Suprapubic skin (tissue), 4 donors: ENCODE results near the gene TLCD5. TPM values are rescaled to one million over a fixed set of nuclear protein-coding genes. Genes with fewer than 3 reads are reported as not detected.

Source experiments
- DNase-seq, 2 donors: peaks; one replicate each; pipeline ENCODE4 v3.0.0-alpha.2; 2019; ENCODE audit warnings: low spot score in 2 of 2
- H3K27ac ChIP-seq: fragments of 200-600 bp; sonication (generic); one replicate; pipeline ENCODE4 v1.5.1; 2019
- H3K27me3 ChIP-seq: fragments of 200-600 bp; sonication (generic); one replicate; pipeline ENCODE4 v1.5.1; 2019
- H3K36me3 ChIP-seq: fragments of 200-600 bp; sonication (generic); one replicate; pipeline ENCODE4 v1.5.1; 2019
- H3K4me1 ChIP-seq: fragments of 200-600 bp; sonication (generic); one replicate; pipeline ENCODE4 v1.5.1; 2019
- H3K4me3 ChIP-seq: fragments of 200-600 bp; sonication (generic); one replicate; pipeline ENCODE4 v1.5.1; 2019; ENCODE audit warnings: mild to moderate bottlenecking
- H3K9me3 ChIP-seq: fragments of 200-600 bp; sonication (generic); one replicate; pipeline ENCODE4 v1.5.1; 2019
- CTCF ChIP-seq, 2 donors: fragments of 200-600 bp in 1 of 2; fragments of 450-650 bp in 1 of 2; sonication (generic) in 1 of 2; IDR thresholded peaks; one replicate each; pipeline ENCODE4 v1.5.1; 2016 to 2019; ENCODE audit warnings: antibody characterized with exemption in 2 of 2, mild to moderate bottlenecking in 1 of 2, moderate library complexity in 1 of 2
- EP300 ChIP-seq: sonication (generic); formaldehyde crosslinking; IDR thresholded peaks from one replicate; pipeline ENCODE4 v1.6.1; 2017; ENCODE audit warnings: antibody characterized with exemption
- POLR2A ChIP-seq, 2 donors: fragments of 450-650 bp; IDR thresholded peaks; one replicate each; pipeline ENCODE4 v1.6.1; 2017; ENCODE audit warnings: antibody characterized with exemption in 2 of 2, mild to moderate bottlenecking in 2 of 2, moderate library complexity in 2 of 2
- POLR2AphosphoS5 ChIP-seq, 3 donors: sonication (generic); formaldehyde crosslinking; IDR thresholded peaks; one replicate each; pipeline ENCODE4 v1.6.1; 2017; ENCODE audit warnings: antibody characterized with exemption in 3 of 3
- WGBS: methylation state at CpG from one replicate; pipeline ENCODE4 v1.1.5; 2018; 5-methylcytosine and 5-hydroxymethylcytosine counted together
- total RNA-seq, 4 donors: library from RNA; depleted of rRNA; stranded (reverse); fragments of >200 nt; gene quantifications; one replicate each; pipeline ENCODE4 v1.1.0, GENCODE V29; 2016

The TLCD5 gene
- total RNA-seq, 4 donors from 2014 or later = 0.83 to 2.3 (median 1.5) TPM

DNA sequence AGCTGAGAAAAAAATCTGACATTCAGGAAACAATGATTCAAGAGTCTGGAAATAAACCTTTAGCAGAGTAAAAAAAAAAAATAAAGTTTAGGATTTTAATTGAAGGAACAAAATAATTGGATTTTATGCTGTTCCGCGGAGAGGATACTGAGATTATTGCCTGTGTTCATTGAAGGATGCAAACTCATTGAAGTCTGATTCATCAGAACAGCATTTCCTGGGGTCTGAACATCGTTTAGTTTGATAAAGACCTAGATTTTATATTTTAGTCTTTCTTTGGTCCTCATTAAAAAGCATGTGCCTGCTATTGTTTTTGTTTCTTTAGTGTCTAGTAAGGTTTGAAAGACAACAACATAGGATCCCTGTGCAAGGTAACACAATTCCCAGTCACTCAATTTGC lies 4.5 kb downstream of the TLCD5 start:
- H3K4me1 ChIP-seq = peaks cover 44% of the 10 kb centered on the region

GRCh38 chr11:120330045-120330444 lies 4.9 kb downstream of the TLCD5 start:
- Histone ChIP-seq H3K9me3 (no peaks in the 10 kb centered on the region), H3K27me3 (no peaks in the 10 kb centered on the region), H3K27ac (no peak overlapping the region), H3K4me3 (no peak overlapping the region), H3K4me1 (peaks cover 44% of the 10 kb centered on the region), H3K36me3 (peaks cover 6% of the 10 kb centered on the region)
- 93% methylated on average over 5 of the region's 6 CpGs for WGBS
- no peak for TF ChIP-seq CTCF (IDR thresholded peaks at IDR 0.05)
- no peak for TF ChIP-seq POLR2A (IDR thresholded peaks at IDR 0.05)
- TF ChIP-seq EP300 = no peak
- no peak for TF ChIP-seq POLR2AphosphoS5 (IDR thresholded peaks at IDR 0.05)
- no peak for DNase-seq

More for the DNA sequence above, 4.5 kb downstream of the TLCD5 start:
- 87% methylated on average over 3 of the region's 3 CpGs for WGBS
- H3K36me3 ChIP-seq = peaks cover 6% of the 10 kb centered on the region
- no peak overlapping the region for H3K4me3 ChIP-seq
- DNase-seq = no peak
- H3K9me3 ChIP-seq = no peaks in the 10 kb centered on the region
- H3K27me3 ChIP-seq = no peaks in the 10 kb centered on the region
- TF ChIP-seq EP300 = no peak
- no peak for TF ChIP-seq POLR2A (IDR thresholded peaks at IDR 0.05)
- TF ChIP-seq POLR2AphosphoS5 (IDR thresholded peaks at IDR 0.05) = no peak
- no peak for TF ChIP-seq CTCF (IDR thresholded peaks at IDR 0.05)
- no peak overlapping the region for H3K27ac ChIP-seq

- H3K36me3 ChIP-seq = peaks cover 6% of the 10 kb centered on the region
- DNase-seq = no peak
- H3K27me3 ChIP-seq = no peaks in the 10 kb centered on the region
- WGBS = 55% methylated on average over 2 of the region's 2 CpGs
- H3K27ac ChIP-seq = no peak overlapping the region
- TF ChIP-seq EP300 (no peak), CTCF (IDR thresholded peaks at IDR 0.05) (no peak), POLR2A (IDR thresholded peaks at IDR 0.05) (no peak), POLR2AphosphoS5 (IDR thresholded peaks at IDR 0.05) (no peak)
- no peak overlapping the region for H3K4me3 ChIP-seq
- peaks cover 37% of the 10 kb centered on the region for H3K4me1 ChIP-seq
- H3K9me3 ChIP-seq = no peaks in the 10 kb centered on the region
Observed at GRCh38 chr11:120331301-120331996, 6.3 kb downstream of the TLCD5 start.

DNA sequence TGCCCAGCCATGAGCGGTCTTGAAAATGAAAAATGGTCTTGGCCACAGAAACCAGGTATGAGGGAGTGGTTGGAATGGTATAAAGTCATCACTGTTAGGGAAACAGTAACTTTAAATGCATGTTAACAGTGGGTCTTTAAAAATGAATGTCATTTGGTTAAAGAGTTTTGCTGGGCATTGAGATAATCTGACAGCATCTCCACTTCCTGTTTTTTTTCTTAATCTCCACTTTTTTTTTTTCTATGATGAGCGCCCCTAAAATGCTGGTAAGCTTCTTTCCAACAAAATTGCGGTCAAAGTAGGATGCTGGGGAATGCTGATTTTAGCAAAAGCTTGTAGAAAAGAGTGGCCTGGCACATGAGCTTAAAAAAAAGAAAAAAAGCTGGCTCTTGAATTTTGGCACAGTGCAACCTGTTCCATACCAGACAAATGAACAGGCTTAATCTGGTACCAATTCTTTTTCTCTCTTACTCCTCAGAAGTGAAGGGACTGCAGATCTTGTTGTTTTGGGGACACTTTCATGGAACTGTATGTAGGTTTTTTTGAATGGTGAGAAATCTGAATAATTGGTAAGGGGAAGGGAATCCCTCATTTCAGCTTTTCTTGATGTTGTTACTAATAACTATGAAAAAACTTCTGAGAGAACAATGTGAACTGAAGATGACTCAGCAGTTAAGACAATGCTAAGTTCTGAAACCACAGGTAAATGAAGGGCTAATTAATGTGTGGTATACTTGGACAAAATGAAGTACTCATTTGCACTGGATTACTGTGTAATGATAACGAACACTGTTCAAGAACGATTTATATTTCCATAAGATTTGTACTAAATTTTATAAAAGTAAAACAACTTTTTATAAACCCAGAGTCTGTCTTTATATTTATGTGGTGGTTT lies 8.0 kb downstream of the TLCD5 start:
- H3K4me3 ChIP-seq = no peak overlapping the region
- peaks cover 28% of the 10 kb centered on the region for H3K4me1 ChIP-seq
- peak overlapping the region; percentile 9 for H3K27ac ChIP-seq
- no peaks in the 10 kb centered on the region for H3K9me3 ChIP-seq
- TF ChIP-seq POLR2AphosphoS5 (IDR thresholded peaks at IDR 0.05) = no peak
- no peak for TF ChIP-seq EP300
- TF ChIP-seq CTCF (IDR thresholded peaks at IDR 0.05) = no peak
- no peak for TF ChIP-seq POLR2A (IDR thresholded peaks at IDR 0.05)
- peaks cover 6% of the 10 kb centered on the region for H3K36me3 ChIP-seq
- WGBS = 78% methylated on average over 5 of the region's 5 CpGs
- H3K27me3 ChIP-seq = no peaks in the 10 kb centered on the region
- DNase-seq = no peak

DNA sequence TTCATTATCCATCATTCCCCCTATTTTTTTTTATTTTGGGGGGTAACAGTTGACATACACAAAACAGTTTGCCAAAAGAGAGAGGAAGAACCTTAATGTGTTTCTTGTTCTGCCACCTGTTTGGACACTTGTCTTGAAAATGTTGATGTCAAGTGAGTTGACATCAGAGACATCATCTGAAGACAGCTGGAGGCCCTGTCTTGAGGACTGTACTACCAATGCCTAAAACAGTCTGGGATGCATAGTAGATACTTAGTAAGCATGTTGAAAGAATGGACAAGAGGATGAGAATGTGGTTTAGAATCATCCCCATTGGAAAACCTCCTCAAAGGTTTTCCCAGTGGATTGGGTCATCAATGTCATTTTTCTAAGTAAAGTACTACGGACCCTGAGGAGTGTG lies 8.7 kb downstream of the TLCD5 start:
- TF ChIP-seq POLR2A (IDR thresholded peaks at IDR 0.05) (no peak), POLR2AphosphoS5 (IDR thresholded peaks at IDR 0.05) (no peak), CTCF (IDR thresholded peaks at IDR 0.05) (no peak), EP300 (no peak)
- Histone ChIP-seq H3K4me3 (no peak overlapping the region), H3K27me3 (no peaks in the 10 kb centered on the region), H3K4me1 (peaks cover 35% of the 10 kb centered on the region), H3K9me3 (no peaks in the 10 kb centered on the region), H3K27ac (no peak overlapping the region), H3K36me3 (peaks cover 6% of the 10 kb centered on the region)
- no peak for DNase-seq
- 88% methylated on average over 1 of the region's 1 CpG for WGBS
